HG02970 (cell line): ENCODE data around the gene PLVAP.

Experiments used
- ATAC-seq: cut with Tn5 transposase; IDR thresholded peaks from one replicate; pipeline ENCODE4 v1.9.1; 2021; ENCODE audit warnings: mild to moderate bottlenecking, moderate library complexity, moderate number of reproducible peaks; ENCODE audit not compliant: unreplicated experiment, low FRiP score

The PLVAP gene

DNA sequence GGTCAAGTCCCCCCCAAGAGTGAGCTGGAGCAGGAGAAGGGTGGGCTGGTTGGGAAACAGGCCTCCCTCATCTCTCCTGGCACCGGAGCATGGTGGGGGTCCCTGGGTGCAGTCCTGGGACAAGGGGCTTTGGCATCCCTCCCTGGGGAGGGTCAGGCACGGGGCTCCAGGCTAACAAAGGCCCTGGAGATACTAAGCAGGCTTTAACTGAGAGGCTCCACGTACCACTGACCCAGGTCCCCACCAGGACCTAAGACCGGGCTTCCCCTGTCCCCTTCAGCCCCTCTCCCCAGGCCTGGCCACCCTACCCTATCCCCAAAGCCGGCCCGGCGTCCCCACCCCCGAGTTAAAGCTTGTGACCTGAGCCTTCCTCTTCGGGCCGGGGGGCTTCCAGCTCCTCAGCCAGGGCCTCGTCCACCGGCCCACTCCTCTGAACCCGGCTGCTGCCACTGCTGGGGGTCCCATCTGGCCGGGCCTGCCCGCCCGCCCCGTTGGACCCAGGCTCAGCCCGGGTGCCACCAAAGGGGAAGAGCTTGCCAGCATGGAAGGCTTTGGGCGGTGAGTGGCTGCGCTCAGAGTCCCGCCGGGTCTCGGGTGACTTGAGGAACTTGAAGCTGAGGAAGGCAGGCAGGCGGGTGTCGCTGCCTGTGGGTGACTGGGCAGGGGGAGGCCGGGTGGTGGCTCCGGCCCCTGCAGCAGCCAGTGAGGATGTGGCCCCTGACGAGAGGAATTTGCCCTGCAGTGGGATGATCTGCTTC is 52.6 kb downstream of the PLVAP start:
- ATAC-seq, result no peak

DNA sequence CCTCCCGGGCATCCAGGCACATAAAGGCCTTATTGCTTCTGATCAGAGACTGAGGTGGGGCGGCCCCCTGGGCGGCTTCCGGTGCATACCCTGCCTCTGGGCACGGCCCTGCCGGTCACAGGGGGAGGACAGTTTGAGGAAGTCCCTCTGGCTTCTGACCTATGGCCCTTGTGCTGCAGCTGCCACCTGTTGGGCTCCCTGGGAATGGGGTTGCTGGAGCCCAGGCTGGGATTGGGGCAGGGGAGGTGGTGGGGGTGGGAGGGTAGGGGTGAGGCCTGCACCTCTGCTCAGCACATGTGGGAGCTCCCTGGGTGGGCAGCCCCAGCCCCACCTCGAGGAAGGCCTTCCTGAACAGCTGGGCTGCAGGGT is 53.2 kb downstream of the PLVAP start:
- ATAC-seq, result no peak

DNA sequence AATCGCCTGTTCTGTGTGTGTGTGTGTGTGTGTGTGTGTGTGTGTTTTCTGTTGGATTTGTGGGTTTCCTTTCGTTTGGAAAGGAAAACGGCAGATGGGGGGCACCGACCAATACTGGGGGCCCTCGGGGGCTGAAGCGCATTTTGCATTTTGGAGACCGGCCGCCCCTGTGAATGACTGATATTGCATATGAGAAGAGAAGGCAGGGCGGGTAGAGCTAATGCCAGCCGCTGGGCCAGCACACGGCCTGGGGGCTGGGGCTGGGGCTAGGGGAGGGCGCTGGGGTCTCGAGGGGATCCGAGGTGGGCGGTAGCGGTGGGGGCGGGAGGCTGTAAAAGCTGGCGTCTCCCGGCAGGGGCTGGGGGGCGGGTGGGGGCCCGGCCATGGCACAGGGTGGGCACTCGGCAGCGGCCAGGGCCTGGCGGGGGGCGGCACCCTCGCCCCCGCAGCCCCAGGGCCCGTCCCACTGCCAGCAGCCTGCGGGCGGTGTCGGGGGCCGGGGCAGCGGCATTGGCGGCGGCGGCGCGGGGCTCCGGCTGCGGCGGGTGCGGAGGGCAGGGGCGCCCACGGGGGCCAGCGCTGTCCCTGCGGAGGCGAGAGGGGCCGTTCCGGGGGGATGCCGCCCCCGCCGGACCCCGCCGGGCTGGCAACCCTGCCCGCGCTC is 53.7 kb downstream of the PLVAP start:
- no peak for ATAC-seq

GRCh38 chr19:17322854-17323253 is 54.3 kb downstream of the PLVAP start:
- no peak for ATAC-seq

GRCh38 chr19:17321655-17322489 is 55.3 kb downstream of the PLVAP start:
- no peak for ATAC-seq

DNA sequence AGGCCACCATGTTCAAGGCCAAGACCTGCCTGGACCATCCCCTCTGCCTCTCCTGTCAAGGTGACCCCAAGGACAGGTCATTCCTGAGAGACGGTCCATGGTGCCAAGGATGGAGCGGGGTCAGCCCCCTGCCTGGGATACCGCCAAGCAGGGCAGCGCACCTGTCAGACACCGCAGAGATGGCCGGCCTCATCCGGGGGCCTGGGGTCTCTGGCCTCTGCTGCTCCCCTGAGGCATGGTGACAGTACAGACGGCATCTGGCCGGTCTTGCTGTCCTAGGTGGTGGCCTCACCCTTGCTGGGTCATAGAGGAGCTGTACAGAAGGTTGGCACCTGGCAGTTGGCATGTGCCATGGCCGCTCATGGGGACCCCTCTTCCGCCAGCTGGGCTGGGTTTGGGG is 56.7 kb downstream of the PLVAP start:
- no peak for ATAC-seq

GRCh38 chr19:17319473-17320238 is 57.5 kb downstream of the PLVAP start:
- no peak for ATAC-seq

DNA sequence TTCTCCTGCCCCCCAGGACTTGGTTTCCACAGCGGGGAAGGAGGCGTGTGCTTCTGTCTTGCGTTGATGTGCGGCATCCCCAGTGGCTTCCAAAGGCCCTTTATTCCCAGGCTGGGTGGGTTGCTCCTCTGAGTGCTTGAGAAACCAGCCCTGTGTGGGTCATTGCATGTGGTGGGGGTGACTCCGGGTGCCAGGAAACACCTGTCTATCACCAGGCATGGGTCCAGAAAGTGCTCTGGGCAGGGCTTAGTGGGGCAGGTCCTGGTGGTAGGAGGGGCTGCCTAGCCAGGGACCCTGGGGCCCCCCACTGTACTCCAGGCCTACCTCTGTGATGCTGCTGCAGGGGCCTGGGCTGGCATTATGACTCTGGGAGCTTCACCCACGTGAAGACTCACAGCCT is 58.2 kb downstream of the PLVAP start:
- ATAC-seq, result no peak

- ATAC-seq, result no peak
These were observed 63.0 kb downstream of the PLVAP start for GRCh38 chr19:17314007-17314593.

DNA sequence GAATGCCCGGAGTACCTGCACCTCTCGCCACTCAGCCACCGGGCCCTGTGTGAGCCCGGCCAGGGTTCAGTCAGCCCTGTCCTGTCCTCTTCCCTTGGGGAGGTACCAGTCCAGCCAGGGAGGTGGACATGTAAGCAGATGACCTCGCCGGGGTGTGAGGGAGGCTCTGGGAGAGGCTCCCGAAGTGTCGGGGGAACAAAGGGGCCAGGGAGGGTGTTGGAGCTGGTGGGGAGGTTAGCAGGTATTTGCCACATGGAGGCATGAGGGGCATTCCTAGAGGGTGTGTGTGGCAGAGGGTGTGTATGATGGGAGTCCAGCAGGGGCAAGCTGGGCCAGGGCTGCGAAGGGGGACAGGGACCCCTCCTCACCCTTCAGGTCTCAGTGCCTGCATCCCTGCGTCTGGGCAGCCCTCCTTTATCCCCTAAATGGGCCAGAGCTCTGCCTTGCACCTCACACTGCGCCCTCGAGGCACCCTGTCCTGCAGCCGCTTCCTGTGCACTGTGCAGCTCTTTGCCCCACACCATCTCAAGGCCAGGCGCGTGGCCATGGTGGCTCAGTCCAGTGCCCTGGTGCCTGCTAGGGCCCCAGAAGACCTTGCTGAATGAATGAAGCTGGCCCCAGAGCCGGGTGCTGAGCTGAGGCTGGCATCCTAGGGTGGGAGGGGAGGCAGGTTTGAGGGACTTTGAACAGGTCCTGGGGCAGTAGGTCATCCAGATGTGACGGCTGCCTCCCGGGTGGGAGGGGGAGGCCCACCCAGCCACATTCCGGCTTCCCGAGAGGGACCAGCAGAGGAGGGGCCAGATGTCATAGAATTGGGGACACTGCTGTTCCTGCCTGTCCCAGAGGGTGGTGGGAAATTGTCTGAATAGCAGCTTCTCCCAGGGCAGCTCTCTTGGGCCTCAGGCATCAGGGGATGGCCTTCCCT is 64.7 kb downstream of the PLVAP start:
- ATAC-seq, result no peak

- no peak for ATAC-seq
These were observed 65.5 kb downstream of the PLVAP start for GRCh38 chr19:17311455-17312188.

DNA sequence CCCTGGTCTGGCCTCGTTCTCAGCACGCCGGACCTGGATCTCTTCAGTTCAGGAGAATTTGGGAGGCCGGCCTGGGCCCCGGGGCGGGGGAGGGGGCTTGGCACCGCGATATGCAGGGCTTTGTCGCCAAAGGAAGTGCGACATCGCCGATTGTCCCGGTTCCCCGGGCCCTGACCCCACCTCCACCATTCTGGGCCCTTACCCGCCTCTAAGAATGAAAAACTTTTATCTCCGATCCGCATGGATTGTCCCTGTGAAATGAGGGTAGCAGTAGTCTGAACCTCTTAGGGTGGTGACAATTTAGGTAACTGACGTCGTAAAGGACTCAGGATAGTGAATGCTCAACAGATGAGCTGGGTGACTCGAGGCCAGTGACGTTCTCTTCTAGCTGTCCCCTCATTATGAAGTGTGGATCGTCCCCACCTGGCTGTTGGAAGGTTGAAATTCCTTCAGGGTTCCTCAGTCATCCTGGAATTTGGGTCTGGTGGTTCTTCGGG is 67.1 kb downstream of the PLVAP start:
- ATAC-seq, result no peak

DNA sequence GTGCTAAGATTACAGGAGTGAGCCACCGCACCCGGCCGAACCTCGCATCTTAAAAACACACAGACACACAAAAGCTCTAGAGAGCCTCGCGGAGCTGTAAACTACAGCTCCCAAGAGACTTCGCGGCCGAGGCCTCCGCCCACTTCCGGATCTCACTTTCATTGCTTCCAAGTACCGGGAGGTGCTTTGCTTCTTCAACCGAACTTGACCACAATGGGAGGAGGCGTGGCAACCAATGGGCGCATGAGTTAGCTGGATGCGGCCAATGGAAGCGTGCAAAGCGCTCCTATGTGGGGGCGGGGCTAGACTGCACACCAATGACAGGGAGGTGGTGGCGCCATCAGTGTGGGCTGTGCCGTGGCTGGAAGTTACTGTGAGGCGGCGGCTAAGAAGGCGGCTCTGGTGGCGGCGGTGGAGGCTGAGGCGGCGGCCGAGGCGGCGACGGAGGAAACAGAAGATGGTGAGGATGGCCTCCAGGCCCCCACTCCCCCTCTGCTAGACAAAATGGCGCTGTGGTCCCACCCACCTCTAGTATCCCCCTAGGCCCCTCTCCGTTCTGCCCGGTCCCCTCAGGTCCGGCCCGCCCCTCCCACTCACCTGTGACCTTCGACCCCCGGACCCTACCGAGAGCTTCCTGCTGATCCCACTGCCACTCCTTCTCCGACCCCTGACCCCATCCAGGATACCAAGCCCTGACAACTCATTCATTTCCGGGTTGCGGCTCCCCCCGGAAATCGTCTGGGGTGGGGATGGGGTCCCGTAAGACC is 67.8 kb downstream of the PLVAP start, which contains the start of gene DDA1:
Gene DDA1 (plus strand): TSS at position 366 of the 767 bp plus-strand sequence. CDS start 92 bp downstream, at position 458.
- peak; percentile 55 for ATAC-seq

GRCh38 chr19:17307876-17308377 is 69.2 kb downstream of the PLVAP start:
- ATAC-seq, result no peak

DNA sequence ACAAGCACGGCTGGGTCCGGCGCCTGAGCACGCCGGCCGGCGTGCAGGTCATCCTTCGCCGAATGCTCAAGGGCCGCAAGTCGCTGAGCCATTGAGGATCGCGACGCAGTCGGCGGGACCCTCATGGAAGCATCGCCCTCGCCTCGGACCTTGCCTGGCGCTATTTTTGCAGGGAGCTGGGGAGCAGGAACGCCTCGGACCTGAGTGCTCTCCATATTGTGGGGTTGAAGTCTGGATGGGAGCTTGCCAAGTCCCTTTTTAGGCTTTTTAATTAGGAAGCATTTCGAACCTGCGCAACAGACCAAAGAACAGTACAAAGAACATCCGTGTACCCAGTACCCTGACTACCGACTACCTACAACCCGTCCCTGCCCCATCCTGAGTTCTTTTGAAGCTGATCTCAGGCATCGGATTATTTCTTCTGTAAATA is 70.8 kb downstream of the PLVAP start:
- ATAC-seq, result no peak

DNA sequence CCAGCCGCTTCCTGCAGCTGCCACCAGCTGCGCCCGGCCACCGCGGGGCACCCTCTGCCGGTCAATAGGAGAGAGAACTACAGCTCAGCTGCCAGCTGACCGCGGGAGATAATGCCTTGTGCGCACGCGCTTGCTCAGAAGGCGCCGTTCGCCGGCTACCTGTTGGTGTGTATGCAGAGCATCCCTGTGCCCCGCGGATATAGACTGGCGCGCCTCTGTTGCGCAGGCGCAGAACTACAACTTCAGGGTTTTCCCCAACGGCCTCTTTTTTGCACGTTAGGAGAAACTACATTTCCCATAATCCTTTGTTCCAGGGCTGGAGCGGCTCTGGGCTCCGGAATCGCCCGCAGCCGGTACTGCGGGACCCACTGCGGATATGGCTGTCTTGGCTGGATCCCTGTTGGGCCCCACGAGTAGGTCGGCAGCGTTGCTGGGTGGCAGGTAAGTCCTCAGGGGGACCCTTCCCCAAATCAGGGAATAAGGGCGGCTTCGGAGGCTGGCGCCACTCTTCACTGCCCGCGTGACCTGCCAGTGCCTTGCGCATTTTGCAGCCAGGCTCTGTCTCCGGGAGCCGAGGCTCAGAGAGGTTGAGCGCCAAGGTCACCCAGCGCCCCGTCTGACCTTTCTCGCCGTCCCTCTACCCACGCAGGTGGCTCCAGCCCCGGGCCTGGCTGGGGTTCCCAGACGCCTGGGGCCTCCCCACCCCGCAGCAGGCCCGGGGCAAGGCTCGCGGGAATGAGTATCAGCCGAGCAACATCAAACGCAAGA is 71.4 kb downstream of the PLVAP start, which contains the start of gene MRPL34:
Gene MRPL34 (plus strand): TSS at position 356 of the 768 bp plus-strand sequence. CDS start 21 bp downstream, at position 377.
- ATAC-seq, result peak; percentile 76

GRCh38 chr19:17305216-17305516 is 72.0 kb downstream of the PLVAP start:
- ATAC-seq, result no peak
